Right lobe of liver (tissue), 6 donors: ENCODE measurements around the gene CACNA2D2. TPM values are rescaled to one million over a fixed set of nuclear protein-coding genes. Genes with fewer than 3 reads are reported as not detected.
A peak's percentile ranks its signal among the peaks of the same experiment; 100 is the strongest.
"Not testable (repeated sequence)": the region's sequence is repeated elsewhere in the genome, so short reads cannot be mapped to it uniquely, and the experiment has no call there.

Experiments
- ATAC-seq, 4 donors: fragments of 200-7000 bp; cut with Tn5 transposase; one replicate each; pipeline ENCODE4 v1.9.1; 2020; ENCODE audit warnings: mild to moderate bottlenecking in 4 of 4, moderate library complexity in 4 of 4
- DNase-seq, 3 donors: peaks; one replicate each; pipeline ENCODE4 v3.0.0-alpha.2; 2020
- H3K27ac ChIP-seq, 3 donors: fragments of 200-600 bp; one replicate each; pipeline ENCODE4 v1.8.0; 2022
- H3K27me3 ChIP-seq, 2 donors: fragments of 200-600 bp; one replicate each; pipeline ENCODE4 v1.8.0; 2022
- H3K36me3 ChIP-seq, 4 donors: fragments of 200-600 bp; sonication (generic) in 1 of 4; one replicate each; pipeline versions ENCODE4 v1.5.1 to v1.8.0; 2017 to 2022; ENCODE audit warnings: control low read depth in 1 of 4
- H3K4me1 ChIP-seq, 4 donors: fragments of 200-600 bp; sonication (generic) in 1 of 4; one replicate each; pipeline versions ENCODE4 v1.5.1 to v1.8.0; 2017 to 2022; ENCODE audit warnings: control low read depth in 1 of 4
- H3K4me3 ChIP-seq, 3 donors: fragments of 200-600 bp; one replicate each; pipeline ENCODE4 v1.8.0; 2022
- H3K9me3 ChIP-seq, 4 donors: fragments of 200-600 bp; sonication (generic) in 1 of 4; one replicate each; pipeline versions ENCODE4 v1.5.1 to v1.8.0; 2017 to 2022; ENCODE audit warnings: control low read depth in 1 of 4
- CTCF ChIP-seq, 4 donors: fragments of 200-600 bp in 3 of 4; fragments of 450-650 bp in 1 of 4; IDR thresholded peaks; one replicate each; pipeline versions ENCODE4 v1.5.1 to v1.8.0; 2016 to 2022; ENCODE audit warnings: antibody characterized with exemption in 4 of 4, mild to moderate bottlenecking in 2 of 4
- POLR2A ChIP-seq: fragments of 450-650 bp; IDR thresholded peaks from one replicate; pipeline ENCODE4 v1.6.1; 2017; ENCODE audit warnings: antibody characterized with exemption, mild to moderate bottlenecking
- WGBS: methylation state at CpG from one replicate; pipeline ENCODE4 v1.1.6; 2018; ENCODE audit warnings: low coverage, low lambda C conversion rate; ENCODE audit not compliant: insufficient coverage; ENCODE audit errors: missing lambda C conversion rate; 5-methylcytosine and 5-hydroxymethylcytosine counted together
- intact Hi-C, 2 donors: fragments of 100-400 bp; cut with DNase I; formaldehyde crosslinking; loops; one replicate each; pipeline versions ENCODE4 v1.11.2 to v1.14.1; 2022
- total RNA-seq, 6 experiments: library from RNA; depleted of rRNA in 2 of 6; stranded (reverse); fragments of >200 nt in 2 of 6; fragmentation: NEBNext Ultra II Directional in 3 of 6; extraction: Animal tissue kit (Norgen Biotek cat#: 25700) in 3 of 6; gene quantifications; one replicate each; pipeline versions ENCODE4 v1.1.0 to v1.2.4, GENCODE V29; 2016 to 2023
- donor health status: DM: no; HTN: yes; CAD: no.
- donor health status: DM: no; HTN: no; CAD: no.
- donor health status: DM: no; HTN: no; CAD: no.
- donor health status: DM: no; HTN: yes; CAD: no.
- donor health status: DM: no; HTN: yes; CAD: no.

The CACNA2D2 gene
- total RNA-seq, 6 experiments from 2014 or later, result 0.06 to 0.39 (median 0.26) TPM; not detected in 1

GRCh38 chr3:50518436-50518835, 15.0 kb upstream of the CACNA2D2 start:
- intact Hi-C loops, result no loop called here
- H3K36me3 ChIP-seq, result no peaks in the 10 kb centered on the region
- no peak for ATAC-seq
- H3K27ac ChIP-seq, result no peak overlapping the region
- no peak overlapping the region for H3K4me3 ChIP-seq
- TF ChIP-seq CTCF (IDR thresholded peaks at IDR 0.05) (no peak), POLR2A (no peak)
- no peak for DNase-seq
- no peaks in the 10 kb centered on the region for H3K9me3 ChIP-seq
- peaks cover 0 to under 1% (median 0%) of the 10 kb centered on the region in 4 donors for H3K4me1 ChIP-seq
- H3K27me3 ChIP-seq, result no peaks in the 10 kb centered on the region
- WGBS, result 63% methylated on average over 3 of the region's 7 CpGs

DNA sequence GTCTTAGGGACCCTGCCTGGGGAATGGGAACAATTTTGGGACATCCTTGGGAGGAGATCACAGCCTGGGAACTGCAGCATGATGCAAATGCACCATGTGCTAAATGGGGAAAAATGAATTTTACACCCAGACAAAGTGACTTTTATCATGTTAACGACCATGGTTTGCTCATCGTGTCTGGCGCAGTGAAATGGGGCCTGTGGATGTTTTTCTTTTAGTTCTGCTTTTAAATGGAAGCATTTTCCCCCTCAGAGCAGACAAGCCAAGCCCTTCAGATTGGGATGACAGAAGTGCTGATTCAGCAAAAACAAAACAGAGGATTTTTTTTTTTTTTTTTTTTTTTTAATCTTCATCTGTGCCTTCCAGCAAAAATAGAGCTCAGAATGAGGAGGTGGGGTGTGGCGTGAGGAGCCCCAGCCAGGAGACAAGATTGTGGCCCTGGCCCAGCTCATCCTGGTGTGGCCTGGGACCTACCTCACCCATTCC, 14.3 kb upstream of the CACNA2D2 start:
- no peaks in the 10 kb centered on the region for H3K36me3 ChIP-seq
- TF ChIP-seq POLR2A, result no peak
- TF ChIP-seq CTCF (IDR thresholded peaks at IDR 0.05), result no peak
- no peaks in the 10 kb centered on the region for H3K9me3 ChIP-seq
- WGBS, result 96% methylated on average over 3 of the region's 4 CpGs
- DNase-seq (no peak), ATAC-seq (no peak)
- H3K27me3 ChIP-seq, result no peaks in the 10 kb centered on the region
- intact Hi-C loops, result no loop called here
- H3K27ac ChIP-seq, result no peak overlapping the region
- H3K4me1 ChIP-seq, result peaks cover 0 to 8% (median 0%) of the 10 kb centered on the region in 4 donors
- H3K4me3 ChIP-seq, result no peak overlapping the region

GRCh38 chr3:50516440-50516871, 13.0 kb upstream of the CACNA2D2 start:
- WGBS, result 80% methylated on average over 2 of the region's 4 CpGs
- intact Hi-C loops, result no loop called here
- ATAC-seq (no peak), DNase-seq (no peak)
- H3K4me3 ChIP-seq, result no peak overlapping the region
- no peaks in the 10 kb centered on the region for H3K27me3 ChIP-seq
- H3K27ac ChIP-seq, result no peak overlapping the region
- no peaks in the 10 kb centered on the region for H3K9me3 ChIP-seq
- no peaks in the 10 kb centered on the region for H3K36me3 ChIP-seq
- TF ChIP-seq CTCF (IDR thresholded peaks at IDR 0.05) (no peak), POLR2A (no peak)
- peaks cover 0 to 10% (median 0%) of the 10 kb centered on the region in 4 donors for H3K4me1 ChIP-seq

GRCh38 chr3:50515565-50516439, 12.4 kb upstream of the CACNA2D2 start:
- Histone ChIP-seq H3K27me3 (no peaks in the 10 kb centered on the region), H3K4me1 (peaks cover 0 to 10% (median 0%) of the 10 kb centered on the region in 4 donors), H3K9me3 (no peaks in the 10 kb centered on the region), H3K36me3 (no peaks in the 10 kb centered on the region), H3K4me3 (no peak overlapping the region), H3K27ac (no peak overlapping the region)
- intact Hi-C loops, result no loop called here
- no peak for ATAC-seq
- TF ChIP-seq POLR2A (no peak), CTCF (IDR thresholded peaks at IDR 0.05) (no peak)
- DNase-seq, result no peak
- WGBS, result 27% methylated on average over 17 of the region's 22 CpGs

DNA sequence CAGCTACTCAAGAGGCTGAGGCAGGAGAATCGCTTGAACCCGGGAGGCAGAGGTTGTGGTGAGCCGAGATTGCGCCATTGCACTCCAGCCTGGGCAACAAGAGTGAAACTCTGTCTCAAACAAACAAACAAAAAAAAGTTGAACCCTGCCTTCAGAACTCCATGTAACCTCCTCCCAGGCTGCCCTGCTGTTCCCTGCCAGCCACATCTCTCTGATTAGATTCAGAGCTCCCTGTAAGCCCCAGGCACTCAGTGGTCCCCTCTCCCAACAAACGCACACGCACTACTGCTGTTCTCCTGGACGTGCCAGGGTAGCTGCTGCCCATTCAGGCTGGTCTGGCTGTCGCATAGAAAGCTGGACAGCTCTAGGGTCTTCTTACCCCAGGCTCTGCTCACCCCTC, 9.5 kb upstream of the CACNA2D2 start:
- H3K4me3 ChIP-seq, intact Hi-C loops, H3K9me3 ChIP-seq, H3K27ac ChIP-seq, H3K27me3 ChIP-seq, H3K36me3 ChIP-seq: not testable (repeated sequence)
- WGBS, result 62% methylated on average over 6 of the region's 8 CpGs
- peak in 1 of 3 donors; percentile 53 for DNase-seq
- ATAC-seq, result peak; percentile 60 to 90 (median 68)
- peaks cover 0 to 10% (median 0%) of the 10 kb centered on the region in 4 donors for H3K4me1 ChIP-seq
